HG03175 (cell line): Measurements from ENCODE around the gene CDPF1.
"Not testable (repeated sequence)": the region's sequence is repeated elsewhere in the genome, so short reads cannot be mapped to it uniquely, and the experiment has no call there.

Source experiments
- ATAC-seq: cut with Tn5 transposase; IDR thresholded peaks from one replicate; pipeline ENCODE4 v1.9.1; 2021; ENCODE audit warnings: mild to moderate bottlenecking, moderate library complexity; ENCODE audit not compliant: unreplicated experiment

Gene CDPF1

GRCh38 chr22:46226577-46226976 is 23.5 kb downstream of the CDPF1 start:
- no peak for ATAC-seq

GRCh38 chr22:46225631-46226030 is 24.5 kb downstream of the CDPF1 start:
- ATAC-seq: no peak

GRCh38 chr22:46224898-46225290 is 25.2 kb downstream of the CDPF1 start:
- no peak for ATAC-seq

- ATAC-seq: no peak
Measured at GRCh38 chr22:46224044-46224897, 25.8 kb downstream of the CDPF1 start.

- ATAC-seq: no peak
Measured at GRCh38 chr22:46220921-46221320, 29.2 kb downstream of the CDPF1 start.

- no peak for ATAC-seq
Measured at GRCh38 chr22:46219636-46220035, 30.5 kb downstream of the CDPF1 start.

GRCh38 chr22:46214616-46215015 is 35.5 kb downstream of the CDPF1 start:
- no peak for ATAC-seq

- ATAC-seq: no peak
Measured at GRCh38 chr22:46214149-46214548, 35.9 kb downstream of the CDPF1 start.

GRCh38 chr22:46213052-46213451 is 37.0 kb downstream of the CDPF1 start:
- no peak for ATAC-seq

GRCh38 chr22:46212195-46212594 is 37.9 kb downstream of the CDPF1 start:
- ATAC-seq: no peak

GRCh38 chr22:46209262-46209661 is 40.8 kb downstream of the CDPF1 start:
- ATAC-seq: no peak

- ATAC-seq: no peak
Measured at GRCh38 chr22:46203601-46203980, 46.5 kb downstream of the CDPF1 start.

GRCh38 chr22:46202897-46203600 is 47.0 kb downstream of the CDPF1 start:
- ATAC-seq: no peak

- ATAC-seq: no peak
Measured at GRCh38 chr22:46201059-46201757, 48.9 kb downstream of the CDPF1 start.

- ATAC-seq: not testable (repeated sequence)
Measured at GRCh38 chr22:46198806-46199205, 51.3 kb downstream of the CDPF1 start.

- ATAC-seq: no peak
Measured at GRCh38 chr22:46198274-46198673, 51.8 kb downstream of the CDPF1 start.

GRCh38 chr22:46196278-46196677 is 53.8 kb downstream of the CDPF1 start:
- ATAC-seq: no peak

- no peak for ATAC-seq
Measured at GRCh38 chr22:46195487-46196165, 54.5 kb downstream of the CDPF1 start.
